Measurements from ENCODE around the gene HDHD3.

The HDHD3 gene

GRCh38 chr9:113364951-113365350, 11.8 kb downstream of the HDHD3 start:
- H3K27me3 ChIP-seq (ENCODE audit: insufficient read depth, poor library complexity, severe bottlenecking), result no peaks in the 10 kb centered on the region
- TF ChIP-seq CTCF (IDR thresholded peaks at IDR 0.05; ENCODE audit: insufficient read depth, low read length) (no peak), SPI1 (IDR thresholded peaks at IDR 0.05; ENCODE audit: borderline replicate concordance, low read depth) (no peak), GABPA (IDR thresholded peaks at IDR 0.05; ENCODE audit: low read depth) (no peak)
- TF ChIP-seq, protein P1, sequence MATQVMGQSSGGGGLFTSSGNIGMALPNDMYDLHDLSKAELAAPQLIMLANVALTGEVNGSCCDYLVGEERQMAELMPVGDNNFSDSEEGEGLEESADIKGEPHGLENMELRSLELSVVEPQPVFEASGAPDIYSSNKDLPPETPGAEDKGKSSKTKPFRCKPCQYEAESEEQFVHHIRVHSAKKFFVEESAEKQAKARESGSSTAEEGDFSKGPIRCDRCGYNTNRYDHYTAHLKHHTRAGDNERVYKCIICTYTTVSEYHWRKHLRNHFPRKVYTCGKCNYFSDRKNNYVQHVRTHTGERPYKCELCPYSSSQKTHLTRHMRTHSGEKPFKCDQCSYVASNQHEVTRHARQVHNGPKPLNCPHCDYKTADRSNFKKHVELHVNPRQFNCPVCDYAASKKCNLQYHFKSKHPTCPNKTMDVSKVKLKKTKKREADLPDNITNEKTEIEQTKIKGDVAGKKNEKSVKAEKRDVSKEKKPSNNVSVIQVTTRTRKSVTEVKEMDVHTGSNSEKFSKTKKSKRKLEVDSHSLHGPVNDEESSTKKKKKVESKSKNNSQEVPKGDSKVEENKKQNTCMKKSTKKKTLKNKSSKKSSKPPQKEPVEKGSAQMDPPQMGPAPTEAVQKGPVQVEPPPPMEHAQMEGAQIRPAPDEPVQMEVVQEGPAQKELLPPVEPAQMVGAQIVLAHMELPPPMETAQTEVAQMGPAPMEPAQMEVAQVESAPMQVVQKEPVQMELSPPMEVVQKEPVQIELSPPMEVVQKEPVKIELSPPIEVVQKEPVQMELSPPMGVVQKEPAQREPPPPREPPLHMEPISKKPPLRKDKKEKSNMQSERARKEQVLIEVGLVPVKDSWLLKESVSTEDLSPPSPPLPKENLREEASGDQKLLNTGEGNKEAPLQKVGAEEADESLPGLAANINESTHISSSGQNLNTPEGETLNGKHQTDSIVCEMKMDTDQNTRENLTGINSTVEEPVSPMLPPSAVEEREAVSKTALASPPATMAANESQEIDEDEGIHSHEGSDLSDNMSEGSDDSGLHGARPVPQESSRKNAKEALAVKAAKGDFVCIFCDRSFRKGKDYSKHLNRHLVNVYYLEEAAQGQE (IDR thresholded peaks at IDR 0.05; ENCODE audit: insufficient replicate concordance, low read depth), result no peak

GRCh38 chr9:113363336-113363735, 13.4 kb downstream of the HDHD3 start:
- TF ChIP-seq SPI1 (IDR thresholded peaks at IDR 0.05; ENCODE audit: borderline replicate concordance, low read depth) (no peak), POLR2AphosphoS5 (IDR thresholded peaks at IDR 0.05; ENCODE audit: low read depth) (no peak), GABPA (IDR thresholded peaks at IDR 0.05; ENCODE audit: low read depth) (no peak), CTCF (IDR thresholded peaks at IDR 0.05; ENCODE audit: insufficient read depth, low read length) (no peak)
- TF ChIP-seq, protein P1 (IDR thresholded peaks at IDR 0.05; ENCODE audit: insufficient replicate concordance, low read depth), result no peak

More at GRCh38 chr9:113364951-113365350, 11.8 kb downstream of the HDHD3 start:
- Histone ChIP-seq H3K4me3 (replicated peaks; ENCODE audit: insufficient read depth, low read length) (no peak overlapping the region), H3K27ac (replicated peaks) (peak overlapping the region; percentile 64)
- no peak for DNase-seq (ENCODE audit: low read depth in 1 of 2, low spot score in 1 of 2)

GRCh38 chr9:113361304-113362018, 15.3 kb downstream of the HDHD3 start:
- Histone ChIP-seq H3K27me3 (ENCODE audit: insufficient read depth, poor library complexity, severe bottlenecking) (no peaks in the 10 kb centered on the region), H3K27ac (replicated peaks) (no peak overlapping the region), H3K4me3 (replicated peaks; ENCODE audit: insufficient read depth, low read length) (no peak overlapping the region)
- TF ChIP-seq, protein P1 (IDR thresholded peaks at IDR 0.05; ENCODE audit: insufficient replicate concordance, low read depth), result no peak
- TF ChIP-seq SPI1 (IDR thresholded peaks at IDR 0.05; ENCODE audit: borderline replicate concordance, low read depth) (no peak), GABPA (IDR thresholded peaks at IDR 0.05; ENCODE audit: low read depth) (no peak), POLR2AphosphoS5 (IDR thresholded peaks at IDR 0.05; ENCODE audit: low read depth) (no peak), CTCF (IDR thresholded peaks at IDR 0.05; ENCODE audit: insufficient read depth, low read length) (no peak)
- DNase-seq (ENCODE audit: low read depth in 1 of 2, low spot score in 1 of 2), result no peak

More at GRCh38 chr9:113363336-113363735, 13.4 kb downstream of the HDHD3 start:
- no peaks in the 10 kb centered on the region for H3K27me3 ChIP-seq (ENCODE audit: insufficient read depth, poor library complexity, severe bottlenecking)
- H3K4me3 ChIP-seq (replicated peaks; ENCODE audit: insufficient read depth, low read length), result no peak overlapping the region
- no peak for DNase-seq (ENCODE audit: low read depth in 1 of 2, low spot score in 1 of 2)
- H3K27ac ChIP-seq (replicated peaks), result no peak overlapping the region
